ENCODE data around the gene GBP4. TPM values are rescaled to one million over a fixed set of nuclear protein-coding genes. Genes with fewer than 3 reads are reported as not detected.
"Not testable (repeated sequence)": the region's sequence is repeated elsewhere in the genome, so short reads cannot be mapped to it uniquely, and the experiment has no call there.

GBP4 gene
- 10 to 100 TPM; 13.6 to 23.9 (median 22.3) TPM for polyA plus RNA-seq (ENCODE audit: insufficient read depth in 1 of 5, insufficient read length in 5 of 5, low replicate concordance in 1 of 5)
- long read RNA-seq, donor 1, full-length matches to known transcripts = 1 of 1 reads
- long read RNA-seq, donor 1, partial matches to known transcripts = 0 of 1 reads
- long read RNA-seq, donor 1, other reads (novel, unspliced or antisense) = 0 of 1 reads
- long read RNA-seq, donor 2, full-length matches to known transcripts = 1 of 1 reads
- long read RNA-seq, donor 2, partial matches to known transcripts = 0 of 1 reads
- long read RNA-seq, donor 2, other reads (novel, unspliced or antisense) = 0 of 1 reads
- long read RNA-seq, donor 3 = 0 reads
- long read RNA-seq, donor 4, full-length matches to known transcripts = 1 of 1 reads
- long read RNA-seq, donor 4, partial matches to known transcripts = 0 of 1 reads
- long read RNA-seq, donor 4, other reads (novel, unspliced or antisense) = 0 of 1 reads
- long read RNA-seq, donor 5 = 0 reads
- long read RNA-seq, donor 6, full-length matches to known transcripts = 1 of 1 reads
- long read RNA-seq, donor 6, partial matches to known transcripts = 0 of 1 reads
- long read RNA-seq, donor 6, other reads (novel, unspliced or antisense) = 0 of 1 reads
- long read RNA-seq, donor 7 = 0 reads
- long read RNA-seq, donor 8 = 0 reads

GRCh38 chr1:89198491-89199072 lies at the start of gene GBP4:
Gene GBP4, minus strand, starts transcription at chr1:89198942. Its CDS starts 108 bp downstream, at chr1:89198834.
- peak; percentile 13 to 20 for DNase-seq

- no peak for DNase-seq
These were observed 44.3 kb upstream of the GBP4 start for GRCh38 chr1:89243046-89243445.

- DNase-seq = no peak
These were observed 22.6 kb upstream of the GBP4 start for GRCh38 chr1:89221341-89221740.

GRCh38 chr1:89219851-89220250 lies 21.1 kb upstream of the GBP4 start:
- DNase-seq = not testable (repeated sequence)

GRCh38 chr1:89218941-89219340 lies 20.2 kb upstream of the GBP4 start:
- not testable (repeated sequence) for DNase-seq

- DNase-seq = no peak
These were observed 14.6 kb upstream of the GBP4 start for GRCh38 chr1:89213347-89213746.

GRCh38 chr1:89211035-89211634 lies 12.4 kb upstream of the GBP4 start:
- no peak for DNase-seq

- DNase-seq = no peak
These were observed 7.6 kb upstream of the GBP4 start for GRCh38 chr1:89206373-89206772.

GRCh38 chr1:89203166-89203565 lies 4.4 kb upstream of the GBP4 start:
- DNase-seq = no peak

GRCh38 chr1:89201106-89201794 lies 2.5 kb upstream of the GBP4 start:
- no peak for DNase-seq

- no peak for DNase-seq
These were observed 1.9 kb upstream of the GBP4 start for GRCh38 chr1:89200663-89201062.

GRCh38 chr1:89199525-89200031 lies 836 bp upstream of the GBP4 start:
- no peak for DNase-seq

GRCh38 chr1:89198081-89198480 lies 661 bp downstream of the GBP4 start:
- DNase-seq = no peak

- no peak for DNase-seq
These were observed 3.3 kb downstream of the GBP4 start for GRCh38 chr1:89195476-89195875.

GRCh38 chr1:89191314-89191713 lies 7.4 kb downstream of the GBP4 start:
- no peak for DNase-seq

- no peak for DNase-seq
These were observed 8.7 kb downstream of the GBP4 start for GRCh38 chr1:89190017-89190416.

GRCh38 chr1:89179343-89179742 lies 19.4 kb downstream of the GBP4 start:
- no peak for DNase-seq

GRCh38 chr1:89176971-89177370 lies 21.8 kb downstream of the GBP4 start:
- DNase-seq = no peak

GRCh38 chr1:89175601-89176256 lies 23.0 kb downstream of the GBP4 start, which contains the start of gene GBP7:
Gene GBP7, minus strand, starts transcription at chr1:89176003. Its CDS starts 4,068 bp downstream, at chr1:89171935.
- DNase-seq = no peak

GRCh38 chr1:89174491-89174890 lies 24.3 kb downstream of the GBP4 start:
- DNase-seq = no peak

Data from right lung (tissue), 10 donors.